HK-2 (cell line): ENCODE data around the gene TRAPPC10.
"Not testable (repeated sequence)": the region's sequence is repeated elsewhere in the genome, so short reads cannot be mapped to it uniquely, and the experiment has no call there.

ENCODE experiments used
- DNase-seq: peaks from one replicate; pipeline ENCODE4 v3.0.0-alpha.2; 2018; ENCODE audit not compliant: unreplicated experiment

Gene TRAPPC10

DNA sequence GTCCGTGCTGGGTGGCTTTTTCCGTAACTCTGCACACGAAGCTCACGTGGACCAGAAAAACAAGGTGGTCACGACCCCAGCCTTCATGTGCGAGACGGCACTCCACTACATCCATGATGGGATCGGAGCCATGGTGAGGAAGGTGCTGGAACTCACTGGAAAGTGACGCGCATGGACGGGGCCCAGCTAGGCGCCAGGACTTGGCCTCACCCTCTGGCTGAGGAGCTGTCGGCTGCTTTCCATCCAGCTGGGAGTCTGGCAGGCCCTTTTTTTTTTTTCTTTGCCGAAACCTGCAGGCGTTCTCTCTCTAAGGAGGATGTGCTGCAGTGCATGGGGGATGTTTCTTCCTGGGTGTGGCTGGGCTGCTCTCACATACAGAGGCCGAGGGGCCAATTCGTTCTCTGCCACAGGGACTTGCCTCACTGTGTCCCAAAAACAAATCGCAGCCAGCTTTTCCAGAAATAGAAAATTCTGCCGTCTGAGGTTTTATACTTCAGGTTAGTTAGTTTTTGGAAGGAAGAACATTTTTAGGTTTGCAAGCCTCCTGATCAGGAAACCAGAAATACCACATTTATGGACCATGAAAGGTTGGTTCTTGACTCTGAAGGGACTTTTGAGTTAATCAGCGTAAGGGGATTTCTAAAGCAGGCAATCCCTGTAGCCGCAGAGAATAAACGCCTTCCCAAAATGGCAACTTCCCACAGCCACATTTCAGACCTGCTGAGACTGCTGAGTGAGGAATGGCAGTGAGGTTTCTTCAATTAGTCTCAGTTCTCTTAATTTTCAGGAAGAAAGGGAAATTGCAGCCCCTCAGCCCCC, 132.9 kb downstream of the TRAPPC10 start:
- not testable (repeated sequence) for DNase-seq

DNA sequence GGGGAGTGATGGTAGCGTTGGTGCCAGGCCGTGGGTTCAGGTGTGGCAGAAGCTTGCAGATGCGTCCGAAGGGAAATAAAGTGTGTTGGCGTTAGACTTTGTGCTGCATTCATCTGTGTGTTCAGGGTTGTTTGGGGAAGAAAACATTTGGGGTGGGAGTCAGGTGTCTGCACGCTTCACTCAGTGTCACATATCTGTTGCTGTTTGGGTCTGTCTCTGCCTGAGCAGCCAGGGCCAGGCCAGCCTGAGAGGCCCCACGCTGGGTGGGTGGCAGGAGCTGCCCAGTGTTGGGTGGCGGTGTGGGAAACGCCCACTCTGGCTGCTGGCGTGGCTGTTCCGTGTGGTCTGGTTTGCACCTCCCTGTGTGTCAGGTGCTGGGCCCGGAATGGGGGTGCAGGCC, 133.5 kb downstream of the TRAPPC10 start:
- DNase-seq = not testable (repeated sequence)

DNA sequence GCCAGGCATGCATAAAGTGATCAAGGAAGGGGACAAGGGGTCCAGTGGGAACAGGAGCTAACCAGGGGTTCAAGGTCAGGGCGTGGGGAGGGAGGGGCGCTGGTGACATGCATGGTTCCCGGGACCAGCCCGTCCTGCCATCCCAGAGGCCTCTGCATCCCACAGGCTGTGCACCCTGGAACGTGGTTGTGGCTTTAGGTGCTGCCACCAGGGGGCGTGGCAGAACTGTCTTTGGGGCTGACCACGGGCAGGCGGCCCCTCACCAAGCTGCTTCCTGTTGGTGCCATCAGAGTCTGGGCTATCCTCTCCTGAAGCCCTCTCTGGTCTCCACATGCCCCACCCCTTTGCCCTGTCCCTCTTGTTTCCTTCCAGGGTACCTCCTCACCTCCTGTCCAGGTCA, 135.0 kb downstream of the TRAPPC10 start:
- DNase-seq = not testable (repeated sequence)

DNA sequence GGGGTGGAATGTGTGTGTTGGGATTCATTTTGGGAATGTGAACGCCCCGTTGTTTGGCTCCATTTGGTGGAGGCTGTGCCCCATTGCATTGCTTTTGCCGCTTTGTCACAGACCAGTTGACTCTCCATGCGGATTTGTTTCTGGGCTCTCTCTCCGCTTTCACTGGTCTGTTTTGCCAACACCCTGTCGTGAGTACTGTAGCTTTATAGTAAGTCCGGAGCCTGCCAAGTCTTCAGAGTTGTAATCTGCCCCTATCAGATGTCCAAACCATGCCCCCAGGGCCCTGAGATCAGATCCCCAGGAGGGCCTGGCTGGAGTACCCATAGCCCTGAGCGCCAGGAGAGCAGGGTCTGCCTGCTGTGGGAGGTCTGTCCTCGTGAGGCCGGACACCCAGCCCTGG, 138.1 kb downstream of the TRAPPC10 start:
- not testable (repeated sequence) for DNase-seq

DNA sequence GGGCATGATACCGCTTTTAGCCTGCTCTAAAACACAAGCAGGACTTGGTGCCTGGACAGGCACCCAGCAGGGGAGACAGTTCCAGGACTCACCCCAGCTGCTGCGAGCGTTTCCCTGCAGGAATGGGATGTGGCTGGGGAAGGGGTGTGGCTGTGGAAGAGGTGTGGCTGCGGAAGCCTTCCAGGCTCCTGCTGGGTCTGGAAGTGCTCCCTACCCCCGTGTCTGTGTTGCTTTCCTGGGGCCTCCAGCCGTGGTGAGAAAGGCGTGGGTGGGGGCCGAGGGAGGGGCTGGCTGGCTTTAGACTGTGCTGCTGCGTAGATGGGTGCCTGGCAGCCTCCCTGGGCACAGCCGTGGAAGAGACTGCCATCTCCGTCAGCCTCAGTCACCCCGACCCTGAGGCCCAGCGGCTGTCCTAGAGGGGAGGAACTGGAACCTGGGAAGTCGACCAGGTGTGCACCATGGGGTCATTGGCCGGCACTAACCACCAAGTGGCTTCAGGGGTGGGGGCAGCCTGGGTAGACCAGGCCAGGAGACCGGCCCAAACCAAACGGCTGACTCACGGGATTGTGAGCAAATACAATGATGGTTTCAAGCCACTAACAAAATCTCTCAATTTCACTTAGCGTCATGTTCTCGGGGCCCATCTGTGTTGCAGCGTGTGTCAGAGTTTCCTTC, 141.2 kb downstream of the TRAPPC10 start:
- not testable (repeated sequence) for DNase-seq

DNA sequence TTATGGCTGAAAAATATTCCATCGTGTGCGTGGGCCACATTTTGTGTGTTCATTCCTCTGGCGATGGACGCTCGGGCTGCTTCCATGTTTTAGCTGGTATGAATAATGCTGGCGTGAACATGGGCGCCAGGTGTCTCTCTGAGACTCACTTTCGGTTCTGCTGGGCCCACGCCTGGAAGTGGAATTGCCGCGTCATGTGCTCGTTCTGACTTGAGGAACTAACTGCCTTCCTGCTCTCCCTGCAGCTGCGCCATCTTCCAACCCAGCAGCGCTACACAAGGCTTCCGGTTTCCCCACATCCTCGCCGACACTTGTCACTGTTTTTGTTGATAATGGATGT, 141.8 kb downstream of the TRAPPC10 start:
- not testable (repeated sequence) for DNase-seq

DNA sequence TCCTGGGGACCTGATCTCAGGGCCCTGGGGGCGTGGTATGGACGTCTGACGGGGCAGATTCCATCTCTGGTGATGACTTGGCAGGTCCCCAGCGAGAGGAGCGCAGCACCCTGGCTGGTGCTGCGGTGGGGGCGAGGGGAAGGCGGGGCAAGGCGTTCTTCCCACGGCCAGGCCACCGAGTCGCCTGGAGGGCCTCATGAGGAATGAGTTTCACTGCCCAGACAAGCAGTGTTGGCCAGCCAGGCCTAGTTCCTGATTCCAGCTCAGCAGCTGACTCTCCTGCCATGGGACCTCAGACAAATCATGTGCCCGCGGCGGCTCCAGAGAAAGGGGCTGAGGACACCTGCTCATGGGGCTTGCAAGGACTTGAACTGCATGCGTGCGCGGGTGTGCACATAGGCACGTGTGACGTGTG, 142.7 kb downstream of the TRAPPC10 start:
- not testable (repeated sequence) for DNase-seq

DNA sequence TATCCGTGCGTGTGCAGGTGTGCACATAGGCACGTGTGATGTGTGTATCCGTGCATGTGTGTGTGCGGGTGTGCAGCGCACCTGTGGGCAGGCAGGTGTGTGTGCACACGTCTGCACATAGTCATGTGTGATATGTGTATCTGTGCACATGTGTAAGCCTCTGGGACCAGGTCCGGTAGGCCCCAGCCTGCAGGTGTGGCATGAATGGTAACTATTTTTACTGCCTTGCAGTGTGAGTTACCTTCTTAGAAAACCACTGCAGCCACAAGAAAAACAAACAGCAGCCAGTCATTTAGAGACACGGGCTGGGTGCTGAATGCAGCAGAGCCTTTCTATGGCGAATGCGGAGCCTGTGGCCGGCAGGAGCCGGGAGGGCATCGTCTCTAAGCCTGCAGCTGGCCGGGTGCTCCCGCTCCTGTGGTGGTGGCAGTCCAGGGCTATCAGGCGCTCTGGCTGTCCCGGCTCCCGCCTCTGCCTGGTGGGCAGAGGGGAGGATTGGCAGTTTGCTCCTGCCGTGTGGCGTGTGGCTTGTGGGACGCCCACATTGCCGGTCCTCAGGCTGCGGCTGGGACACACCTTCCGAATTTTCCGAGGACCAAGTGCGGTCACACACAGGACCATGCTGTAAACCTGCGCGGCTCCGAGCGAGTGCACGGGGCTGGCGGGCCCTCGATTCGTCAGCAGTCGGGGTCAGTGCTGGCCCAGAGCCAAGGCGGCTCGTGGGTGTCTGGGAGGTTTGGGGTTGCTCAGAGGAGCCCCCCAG, 143.3 kb downstream of the TRAPPC10 start:
- DNase-seq = not testable (repeated sequence)

DNA sequence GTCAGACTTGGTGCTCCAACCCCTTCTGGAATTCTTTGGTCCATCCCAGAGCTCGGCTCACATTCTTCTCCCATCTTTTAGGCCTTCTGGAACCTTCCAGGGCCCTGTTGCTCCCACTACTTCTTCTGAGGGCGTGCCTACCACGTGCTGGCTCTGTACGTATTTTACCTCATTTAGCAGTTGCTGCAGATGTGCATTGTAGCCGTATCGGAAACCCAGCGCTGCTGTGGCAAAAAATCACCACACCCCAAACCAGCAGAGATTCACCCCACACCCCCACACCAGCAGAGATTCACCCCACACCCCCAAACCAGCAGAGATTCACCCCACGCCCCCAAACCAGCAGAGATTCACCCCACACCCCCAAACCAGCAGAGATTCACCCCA, 143.9 kb downstream of the TRAPPC10 start:
- DNase-seq = not testable (repeated sequence)
